NCI-H1048 (cell line): ENCODE data around the gene TUBA8.
"Not testable (repeated sequence)": the region's sequence is repeated elsewhere in the genome, so short reads cannot be mapped to it uniquely, and the experiment has no call there.

ENCODE experiments used
- DNase-seq: peaks from one replicate; lab custom pipeline; 2025; lab: John Stamatoyannopoulos, UW

The TUBA8 gene

DNA sequence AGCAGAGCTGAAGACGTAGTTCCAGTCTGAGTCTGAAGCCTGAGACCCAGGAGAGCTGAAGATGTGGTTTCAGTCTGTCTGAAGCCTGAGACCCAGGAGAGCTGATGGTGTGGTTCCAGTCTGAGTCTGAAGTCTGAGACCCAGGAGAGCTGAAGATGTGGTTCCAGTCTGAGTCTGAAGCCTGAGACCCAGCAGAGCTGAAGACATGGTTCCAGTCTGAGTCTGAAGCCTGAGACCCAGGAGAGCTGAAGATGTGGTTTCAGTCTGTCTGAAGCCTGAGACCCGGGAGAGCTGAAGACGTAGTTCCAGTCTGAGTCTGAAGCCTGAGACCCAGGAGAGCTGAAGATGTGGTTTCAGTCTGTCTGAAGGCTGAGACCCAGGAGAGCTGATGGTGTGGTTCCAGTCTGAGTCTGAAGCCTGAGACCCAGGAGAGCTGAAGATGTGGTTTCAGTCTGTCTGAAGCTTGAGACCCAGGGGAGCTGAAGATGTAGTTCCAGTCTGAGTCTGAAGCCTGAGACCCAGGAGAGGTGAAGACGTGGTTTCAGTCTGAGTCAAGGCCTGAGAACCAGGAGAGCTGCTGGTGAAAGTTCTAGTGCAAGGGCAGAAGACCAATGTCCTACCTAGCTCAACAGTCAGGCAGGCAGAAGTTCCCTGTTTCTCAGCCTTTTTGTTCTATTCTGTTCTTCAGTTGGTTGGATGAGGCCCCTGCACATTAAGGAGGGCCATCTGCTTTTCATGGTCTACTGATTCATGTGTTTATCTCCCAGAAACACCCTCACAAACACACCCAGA, 3.9 kb upstream of the TUBA8 start:
- DNase-seq = not testable (repeated sequence)

DNA sequence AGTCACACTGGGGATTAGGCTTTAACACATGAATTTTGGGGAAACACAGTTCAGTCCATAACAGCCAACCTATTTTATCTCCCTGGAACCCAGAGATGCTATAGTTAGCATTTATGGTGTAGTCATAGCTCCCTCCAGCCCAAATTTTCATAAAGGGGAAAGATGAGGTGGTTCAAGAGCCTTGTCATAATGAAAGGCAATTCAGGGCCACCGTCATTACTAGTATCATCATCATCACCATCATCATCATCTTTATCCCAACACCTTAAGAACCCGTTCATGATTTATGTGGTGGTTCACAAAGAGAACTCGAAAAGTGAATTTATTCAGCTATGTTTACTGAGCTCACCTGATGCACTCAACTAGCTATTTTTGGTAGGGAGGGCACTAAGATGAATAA, 2.4 kb upstream of the TUBA8 start:
- DNase-seq = no peak

DNA sequence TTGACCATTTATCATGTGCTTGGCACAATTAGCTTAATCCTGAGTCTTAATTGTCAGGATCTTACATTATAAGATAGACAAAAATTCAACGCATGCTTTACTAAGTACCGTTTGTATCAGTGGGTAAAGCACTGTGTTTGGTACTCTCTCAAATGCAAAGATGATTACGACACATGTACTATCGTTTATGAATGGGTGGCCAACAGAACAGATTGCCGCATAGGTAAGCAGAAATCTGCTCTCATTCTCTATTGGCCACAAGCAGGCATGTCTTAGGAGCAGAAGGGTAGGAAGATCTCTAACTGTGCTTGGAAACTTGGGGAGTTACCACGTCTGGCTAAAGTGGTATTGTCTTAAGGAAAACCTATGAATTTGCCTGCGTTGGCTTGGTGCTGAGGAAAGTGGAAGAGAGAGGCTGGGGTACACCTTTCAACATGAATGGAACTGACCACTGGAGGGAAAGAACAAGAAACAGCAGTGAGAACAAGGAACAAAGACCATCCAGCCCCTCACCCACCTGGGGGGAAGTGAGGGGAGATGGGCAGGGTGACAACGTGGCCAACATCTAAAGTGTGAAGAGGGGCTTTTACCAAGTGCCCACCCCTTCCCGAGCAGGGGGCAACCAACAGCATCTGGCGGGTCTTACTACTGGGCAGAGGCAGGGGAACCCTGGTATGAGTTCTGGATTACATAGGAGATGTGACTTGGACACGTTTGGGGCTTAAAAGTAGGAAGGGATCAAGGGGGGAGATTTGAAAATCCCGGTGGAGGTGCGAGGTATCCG, 1.0 kb upstream of the TUBA8 start:
- no peak for DNase-seq

- DNase-seq = no peak
These were observed 547 bp downstream of the TUBA8 start for GRCh38 chr22:18110954-18111758.

- DNase-seq = no peak
These were observed 1.2 kb downstream of the TUBA8 start for GRCh38 chr22:18111759-18112330.

DNA sequence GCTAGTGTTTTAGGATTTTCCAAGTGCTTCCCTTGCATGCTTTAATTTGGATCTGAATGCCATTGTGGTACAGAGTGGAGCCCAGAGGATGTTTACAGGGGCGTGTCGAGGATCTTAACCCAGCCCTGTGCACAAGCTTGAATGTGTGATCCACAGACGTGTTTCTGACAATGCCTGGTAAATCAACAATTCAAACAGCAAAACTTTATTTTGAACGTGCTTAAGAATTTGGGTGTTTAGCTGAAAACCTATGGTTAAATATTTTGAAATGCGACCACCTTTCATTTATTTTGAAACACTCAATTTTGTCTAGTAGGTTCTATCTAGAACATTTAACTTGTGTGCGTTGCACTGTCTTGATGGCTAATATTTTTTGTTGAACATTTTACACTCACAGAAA, 1.8 kb downstream of the TUBA8 start:
- no peak for DNase-seq

DNA sequence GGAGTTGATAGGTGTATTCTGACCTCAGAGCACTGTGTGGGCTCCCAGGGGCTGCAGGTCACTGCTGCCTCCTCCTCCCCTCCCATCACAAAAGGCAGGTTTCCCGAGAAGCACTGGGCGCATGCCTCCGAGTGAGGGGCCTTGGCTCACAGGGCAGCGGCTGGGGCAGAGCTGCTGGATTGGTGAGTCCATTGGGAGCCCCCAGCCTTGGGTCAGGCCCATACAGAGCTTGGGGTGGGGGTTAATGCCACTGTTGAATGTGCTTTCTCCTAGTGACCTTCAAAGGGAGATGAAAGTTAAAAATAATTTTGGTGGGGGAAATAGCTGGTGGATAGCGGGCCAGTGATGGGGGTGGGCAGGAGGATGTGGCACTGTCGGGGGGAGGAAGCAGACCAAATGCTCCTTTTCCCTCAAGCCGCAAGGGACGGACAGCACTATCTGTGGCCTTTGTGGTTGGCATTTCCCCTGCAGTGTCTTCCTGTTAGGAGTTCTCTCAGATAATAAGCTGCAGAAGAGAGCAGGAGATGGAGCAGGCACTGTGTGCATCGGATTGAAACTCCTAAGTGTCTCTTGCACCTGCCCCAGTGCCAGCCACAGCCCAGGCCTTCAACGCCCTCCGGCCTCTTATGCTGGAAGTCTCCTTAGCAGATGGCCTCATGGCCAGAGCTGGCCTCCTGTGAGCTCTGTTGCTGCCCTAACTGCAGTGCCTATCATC, 3.2 kb downstream of the TUBA8 start:
- no peak for DNase-seq

- DNase-seq = no peak
These were observed 3.9 kb downstream of the TUBA8 start for GRCh38 chr22:18114495-18114894.

GRCh38 chr22:18114976-18115652, 4.5 kb downstream of the TUBA8 start:
- no peak for DNase-seq

- DNase-seq = no peak
These were observed 5.3 kb downstream of the TUBA8 start for GRCh38 chr22:18115906-18116371.

- no peak for DNase-seq
These were observed 6.0 kb downstream of the TUBA8 start for GRCh38 chr22:18116634-18117033.

DNA sequence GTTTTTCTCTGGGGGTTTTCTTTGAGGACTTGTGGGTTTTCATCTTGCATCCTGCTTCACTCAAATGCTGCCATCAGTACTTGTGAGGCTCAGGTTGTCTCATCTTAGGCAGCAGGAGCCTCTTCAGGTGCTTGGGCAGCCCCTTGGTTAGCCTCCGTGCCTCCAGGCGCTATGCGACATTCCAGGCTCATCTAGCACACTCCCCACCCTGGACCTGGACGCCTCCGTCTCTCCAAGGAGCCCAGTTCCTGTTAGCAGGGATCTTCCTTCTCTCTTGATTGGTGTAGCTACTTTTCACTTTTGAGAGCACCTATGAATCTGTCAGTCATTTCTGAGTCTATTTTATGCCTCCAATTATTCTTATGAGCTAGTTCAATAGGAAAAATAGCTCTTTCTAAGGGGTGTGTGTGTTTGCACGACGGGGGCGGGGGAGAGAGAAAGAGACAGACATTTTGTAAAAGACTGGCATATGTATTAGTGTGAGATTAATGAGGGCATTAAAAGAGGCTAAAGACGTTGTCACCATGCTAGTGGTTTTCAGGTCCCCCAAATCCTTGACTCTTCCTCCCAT, 7.8 kb downstream of the TUBA8 start:
- DNase-seq = no peak

DNA sequence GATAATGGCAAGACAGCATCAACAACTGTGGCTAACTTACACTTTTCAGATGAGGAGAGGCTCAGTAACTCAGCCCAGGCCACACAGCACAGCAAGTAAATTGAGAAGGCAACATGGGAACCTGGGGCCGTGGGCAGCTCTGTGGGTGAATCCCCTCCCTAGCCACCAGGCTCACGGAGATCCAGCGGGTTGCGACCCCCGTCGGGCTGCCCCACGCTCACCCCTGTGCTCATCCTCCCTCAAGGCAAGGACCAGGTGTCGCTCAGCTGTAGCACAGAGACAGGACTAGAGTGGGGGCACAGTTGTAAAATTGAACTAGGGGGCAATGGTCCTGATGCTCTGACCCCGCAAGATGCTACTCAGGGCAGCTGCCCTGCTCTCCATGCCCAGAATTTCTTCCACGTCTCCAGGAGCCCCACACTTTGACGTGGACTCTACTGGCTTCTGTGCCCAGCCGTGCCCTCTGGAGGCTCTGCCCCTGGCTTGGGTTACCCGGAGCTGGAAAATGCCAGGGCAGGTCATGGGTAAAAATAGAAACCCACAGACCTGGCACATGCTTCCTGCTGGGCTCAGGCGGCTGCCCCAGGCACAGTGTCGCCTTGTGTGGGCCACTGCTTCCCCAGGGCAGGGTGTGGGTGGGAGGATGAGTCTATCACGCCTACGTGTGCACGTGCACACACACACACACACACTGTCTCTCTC, 9.0 kb downstream of the TUBA8 start:
- DNase-seq = no peak

GRCh38 chr22:18120857-18121256, 10.2 kb downstream of the TUBA8 start:
- no peak for DNase-seq

DNA sequence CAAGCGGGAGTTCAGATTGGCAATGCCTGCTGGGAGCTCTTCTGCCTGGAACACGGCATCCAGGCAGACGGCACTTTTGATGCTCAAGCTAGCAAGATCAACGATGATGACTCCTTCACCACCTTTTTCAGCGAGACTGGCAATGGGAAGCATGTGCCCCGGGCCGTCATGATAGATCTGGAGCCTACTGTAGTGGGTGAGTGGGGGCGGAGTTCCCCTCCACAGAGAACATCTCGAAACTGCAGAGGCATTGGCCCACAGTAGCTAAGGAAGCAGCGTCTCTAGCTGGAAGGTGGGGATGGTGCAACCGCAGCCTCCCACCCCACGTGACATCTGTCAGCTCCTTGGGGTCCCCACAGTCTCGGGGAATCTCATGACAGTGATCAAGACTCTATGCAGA, 10.9 kb downstream of the TUBA8 start:
- no peak for DNase-seq

DNA sequence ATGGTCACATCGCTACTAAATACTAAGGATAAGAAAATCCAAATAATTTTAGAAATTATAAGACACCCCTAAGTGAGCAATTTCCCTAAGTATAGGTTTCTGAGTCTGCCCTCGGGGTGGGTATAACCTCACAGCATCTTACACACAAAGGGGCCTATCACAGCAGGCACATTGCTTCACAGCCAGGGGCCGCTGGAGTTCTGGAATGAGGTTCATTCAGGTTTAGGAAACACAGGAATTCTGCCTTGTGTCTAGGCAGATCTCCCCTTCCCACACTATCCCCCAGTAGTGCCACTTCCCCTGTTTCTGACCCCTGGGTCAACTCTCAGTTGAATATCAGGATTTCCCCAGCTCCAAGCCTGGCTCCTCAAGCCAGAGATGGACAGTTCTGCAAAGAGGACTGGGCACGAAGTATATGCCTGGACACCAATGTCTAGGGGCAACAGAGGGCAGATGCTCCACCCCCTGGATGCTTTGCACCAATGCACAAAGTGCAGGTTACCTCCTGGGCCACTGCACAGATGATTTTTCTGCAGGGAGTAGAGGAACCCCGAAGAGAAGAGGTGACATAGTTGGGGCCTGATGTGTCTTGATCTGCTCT, 11.4 kb downstream of the TUBA8 start:
- DNase-seq = no peak

GRCh38 chr22:18123476-18124025, 12.9 kb downstream of the TUBA8 start:
- not testable (repeated sequence) for DNase-seq

- DNase-seq = no peak
These were observed 16.0 kb downstream of the TUBA8 start for GRCh38 chr22:18126606-18127005.

DNA sequence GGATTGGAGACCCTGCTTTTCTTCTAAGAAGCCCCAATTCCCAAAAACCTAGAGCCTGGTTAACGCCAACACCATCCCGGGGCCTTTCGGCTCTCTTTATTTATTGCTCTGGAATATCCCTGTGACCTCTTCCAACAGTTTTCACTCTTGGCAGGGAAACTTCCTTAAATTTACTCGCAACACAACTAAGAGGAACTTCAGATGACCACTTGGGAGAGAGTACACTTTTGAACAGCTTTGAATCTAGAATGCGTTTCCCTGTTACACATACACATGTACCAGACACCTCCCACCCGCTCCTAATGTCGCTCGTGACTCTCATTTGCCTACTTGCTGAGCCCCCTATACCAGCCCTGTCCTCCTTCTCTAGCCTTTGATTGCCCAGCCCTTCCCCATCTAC, 19.4 kb downstream of the TUBA8 start:
- no peak for DNase-seq
